GM10266 (cell line): ENCODE results near the gene ANK2.

Experiments
- DNase-seq: peaks from one replicate; pipeline ENCODE4 v3.0.0; 2012; ENCODE audit errors: extremely low spot score
- TF ChIP-seq, protein P1 (sequence below): IDR thresholded peaks from 2 replicates; pipeline ENCODE4 v1.5.1; 2012; ENCODE audit warnings: mild to moderate bottlenecking, low read depth; ENCODE audit not compliant: control insufficient read depth, insufficient read depth; ENCODE audit errors: missing control alignments

ANK2 gene

DNA sequence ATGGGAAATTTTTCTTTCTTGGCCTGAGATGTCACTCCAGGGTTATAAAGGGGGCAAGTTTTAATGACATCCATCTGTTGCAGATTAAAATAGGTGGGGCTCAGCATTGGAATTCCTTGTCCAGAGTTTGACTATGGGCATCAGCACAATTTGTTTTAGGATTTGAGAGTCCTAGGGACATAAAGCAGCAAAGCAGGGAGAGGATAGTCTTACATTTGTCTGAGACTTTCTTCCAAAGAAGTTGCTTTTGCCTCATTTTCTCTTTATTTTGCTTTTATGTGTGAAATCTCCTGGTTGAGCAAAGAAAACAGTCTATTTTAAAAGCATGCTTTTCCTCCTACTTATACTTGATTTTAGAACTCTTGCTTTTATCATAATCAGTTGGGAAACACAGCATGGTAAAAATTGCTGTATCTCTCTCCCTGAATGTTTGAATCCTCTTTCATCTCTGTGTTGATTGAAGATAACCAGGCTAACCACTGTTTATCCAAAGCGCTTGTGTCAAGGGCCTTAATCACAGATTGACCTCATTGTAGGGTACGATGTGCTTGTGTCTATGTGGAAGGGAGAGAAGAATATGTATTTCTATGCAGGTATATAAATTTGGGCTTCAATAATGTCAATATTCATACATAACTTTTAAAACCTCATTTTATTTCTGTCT is 121.5 kb downstream of the ANK2 start:
- DNase-seq: no peak
- TF ChIP-seq, protein P1, sequence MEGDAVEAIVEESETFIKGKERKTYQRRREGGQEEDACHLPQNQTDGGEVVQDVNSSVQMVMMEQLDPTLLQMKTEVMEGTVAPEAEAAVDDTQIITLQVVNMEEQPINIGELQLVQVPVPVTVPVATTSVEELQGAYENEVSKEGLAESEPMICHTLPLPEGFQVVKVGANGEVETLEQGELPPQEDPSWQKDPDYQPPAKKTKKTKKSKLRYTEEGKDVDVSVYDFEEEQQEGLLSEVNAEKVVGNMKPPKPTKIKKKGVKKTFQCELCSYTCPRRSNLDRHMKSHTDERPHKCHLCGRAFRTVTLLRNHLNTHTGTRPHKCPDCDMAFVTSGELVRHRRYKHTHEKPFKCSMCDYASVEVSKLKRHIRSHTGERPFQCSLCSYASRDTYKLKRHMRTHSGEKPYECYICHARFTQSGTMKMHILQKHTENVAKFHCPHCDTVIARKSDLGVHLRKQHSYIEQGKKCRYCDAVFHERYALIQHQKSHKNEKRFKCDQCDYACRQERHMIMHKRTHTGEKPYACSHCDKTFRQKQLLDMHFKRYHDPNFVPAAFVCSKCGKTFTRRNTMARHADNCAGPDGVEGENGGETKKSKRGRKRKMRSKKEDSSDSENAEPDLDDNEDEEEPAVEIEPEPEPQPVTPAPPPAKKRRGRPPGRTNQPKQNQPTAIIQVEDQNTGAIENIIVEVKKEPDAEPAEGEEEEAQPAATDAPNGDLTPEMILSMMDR: no peak

DNA sequence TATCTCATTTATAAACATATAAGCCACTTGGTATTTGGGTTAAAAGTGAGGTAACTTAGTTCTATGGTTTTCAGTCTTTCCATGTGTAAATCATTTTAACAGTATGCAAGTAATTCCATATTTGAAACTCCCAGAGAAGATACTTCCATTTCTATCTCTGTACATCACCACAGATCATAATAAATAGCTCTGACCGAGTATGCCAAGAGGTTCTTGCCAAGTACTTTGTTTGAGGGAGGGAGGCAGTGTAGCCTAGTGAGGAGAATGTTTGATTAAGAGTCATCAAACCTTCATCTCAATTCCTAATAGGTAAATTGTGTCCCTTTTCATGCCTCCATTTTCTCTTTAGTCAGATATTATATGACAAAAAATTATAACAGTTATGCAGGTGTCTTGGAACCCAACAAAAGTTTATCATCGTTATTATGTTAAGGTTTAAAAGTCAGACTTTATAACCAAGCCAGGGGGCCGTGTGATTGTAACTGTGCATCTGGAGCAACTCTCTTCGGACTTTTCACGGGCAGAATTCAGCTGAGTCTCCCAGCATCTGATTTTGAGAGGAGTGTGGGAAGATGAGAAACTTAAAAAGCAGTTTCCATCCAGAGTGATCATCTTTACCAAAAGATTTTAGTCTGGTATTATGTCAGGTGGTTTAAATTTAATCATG is 123.8 kb downstream of the ANK2 start:
- TF ChIP-seq, protein P1: no peak
- no peak for DNase-seq

DNA sequence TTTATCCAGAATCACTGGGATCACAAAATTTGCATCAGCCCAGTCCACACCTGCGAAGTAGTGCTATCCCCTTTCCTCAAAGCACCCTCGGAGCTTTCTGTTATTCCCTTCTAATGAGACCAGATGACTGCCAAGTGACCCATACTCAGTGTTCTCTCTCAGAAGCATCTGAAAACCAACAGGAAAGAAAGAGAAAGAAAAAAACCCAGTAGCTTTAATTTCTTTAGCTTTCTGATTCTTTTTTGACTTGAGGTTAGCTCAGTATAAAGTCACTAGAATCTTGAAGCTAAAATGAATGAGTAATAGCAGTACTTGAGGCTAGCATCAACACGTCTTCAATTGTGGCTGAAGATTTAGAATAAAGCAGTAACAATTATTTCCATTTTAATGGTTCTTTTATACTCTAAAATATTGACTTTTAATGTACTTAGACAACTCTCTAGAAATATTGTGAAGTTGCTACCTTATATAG is 124.4 kb downstream of the ANK2 start:
- DNase-seq: peak; percentile 4
- TF ChIP-seq, protein P1: no peak

DNA sequence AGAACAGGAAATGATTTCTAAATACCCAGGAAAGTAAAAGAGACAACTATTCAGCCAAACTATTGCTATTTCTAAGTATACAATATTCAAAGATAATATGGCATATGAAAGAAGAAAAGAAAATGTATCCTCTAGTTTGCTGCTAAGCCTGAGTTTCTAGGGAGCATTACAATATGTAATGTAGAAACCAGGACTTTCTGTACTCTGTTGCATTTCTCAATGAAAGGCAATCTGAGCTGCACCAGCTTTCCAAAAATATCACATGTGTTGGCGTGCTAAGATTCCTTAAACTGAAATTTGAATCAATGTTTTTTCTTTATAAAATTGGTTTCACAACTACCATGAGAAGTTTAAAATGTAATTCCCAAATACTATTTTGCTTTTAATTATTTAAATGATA is 129.6 kb downstream of the ANK2 start:
- DNase-seq: no peak
- TF ChIP-seq, protein P1: no peak

DNA sequence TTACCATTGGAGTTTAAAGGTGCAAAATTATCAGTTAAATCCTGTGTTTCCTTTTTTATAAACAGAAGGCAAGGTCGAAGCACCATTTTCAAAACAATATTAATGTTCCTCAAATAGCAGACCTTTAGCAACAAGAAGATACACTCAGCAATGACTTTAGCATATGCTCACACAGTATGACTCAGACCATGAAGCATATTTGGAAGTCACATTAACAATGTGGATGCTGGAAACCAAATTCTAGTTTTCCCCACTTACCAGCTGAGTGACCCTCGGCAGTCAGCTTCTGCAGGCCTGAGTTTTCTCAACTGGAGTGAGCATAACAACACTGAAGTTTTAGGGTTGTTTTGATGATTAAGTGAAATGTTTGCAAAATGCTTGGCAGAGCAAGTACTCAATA is 130.5 kb downstream of the ANK2 start:
- DNase-seq: no peak
- TF ChIP-seq, protein P1: no peak

DNA sequence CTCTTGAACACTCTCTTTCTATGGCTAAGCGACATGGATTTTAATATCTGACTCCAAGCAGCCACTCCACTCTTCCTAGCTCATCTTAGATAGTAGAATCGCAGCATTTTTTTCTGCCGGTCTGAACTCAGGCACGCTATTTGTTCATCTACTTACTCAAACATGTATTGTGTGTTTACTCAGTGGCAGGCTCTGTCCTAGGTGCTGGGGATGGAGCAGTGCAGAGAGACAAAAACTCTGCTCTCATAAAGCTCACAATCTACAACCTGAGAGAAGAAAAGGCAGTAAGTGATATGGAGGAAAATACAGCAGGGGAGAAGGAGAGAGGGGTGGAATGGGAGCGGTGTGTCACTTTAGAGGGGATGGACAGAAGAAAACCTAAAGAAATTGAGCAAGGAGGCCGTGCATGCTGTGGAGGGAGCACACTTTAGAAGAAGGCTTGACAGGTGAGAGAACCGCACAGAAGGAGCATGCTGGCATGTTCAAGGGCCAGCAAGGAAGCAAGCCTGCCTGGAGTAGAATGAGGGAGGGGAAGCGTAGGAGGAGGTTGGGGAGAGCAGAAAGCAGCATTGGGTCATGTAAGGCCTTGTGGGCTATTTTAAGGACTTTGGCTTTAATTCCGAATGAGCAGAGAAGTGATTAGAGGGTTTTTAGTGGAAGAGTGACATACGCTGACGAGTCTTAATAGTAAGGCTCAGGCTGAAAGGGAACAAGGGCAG is 132.0 kb downstream of the ANK2 start:
- TF ChIP-seq, protein P1: no peak

More for the DNA sequence above, 132.0 kb downstream of the ANK2 start:
- DNase-seq: no peak
